HepG2 (cell line): ENCODE data around the gene NFS1. TPM values are rescaled to one million over a fixed set of nuclear protein-coding genes. Genes with fewer than 3 reads are reported as not detected.

Source experiments
- AGO2 ChIP-seq: fragments of 200-400 bp; formaldehyde crosslinking; optimal IDR thresholded peaks from 2 replicates; pipeline ENCODE3; 2017; ENCODE audit warnings: mild to moderate bottlenecking, low read depth, low read length, moderate library complexity
- AHR ChIP-seq: IDR thresholded peaks from 2 replicates; pipeline ENCODE4 v1.6.1; 2018; ENCODE audit warnings: missing genetic modification reagents, missing compliant biosample characterization
- ATAD3A ChIP-seq: sonication (generic); formaldehyde crosslinking; IDR thresholded peaks from 2 replicates; pipeline ENCODE4 v1.4.0; 2020; ENCODE audit warnings: missing genetic modification reagents
- ATF7-NPFF ChIP-seq: sonication (generic); formaldehyde crosslinking; IDR thresholded peaks from 2 replicates; pipeline ENCODE4 v1.8.1; 2023; ENCODE audit warnings: mild to moderate bottlenecking, low read depth, missing genetic modification reagents, moderate library complexity
- ELF3 ChIP-seq: IDR thresholded peaks from 2 replicates; pipeline ENCODE4 v1.6.1; 2016; ENCODE audit warnings: missing genetic modification reagents, missing compliant biosample characterization
- ERF ChIP-seq: IDR thresholded peaks from 2 replicates; pipeline ENCODE4 v1.6.1; 2018; ENCODE audit warnings: missing biosample characterization, missing genetic modification reagents
- GPN1 ChIP-seq: sonication (generic); formaldehyde crosslinking; IDR thresholded peaks from 2 replicates; pipeline ENCODE4 v1.5.1; 2020; ENCODE audit warnings: missing genetic modification reagents, borderline replicate concordance
- GTF2F1 ChIP-seq: fragments of 150-350 bp; IDR thresholded peaks from 2 replicates; pipeline ENCODE4 v1.6.1; 2014; ENCODE audit warnings: low read length
- HIVEP1 ChIP-seq: sonication (generic); formaldehyde crosslinking; IDR thresholded peaks from 2 replicates; pipeline ENCODE4 v1.4.0; 2020; ENCODE audit warnings: mild to moderate bottlenecking, missing genetic modification reagents
- HOXA5 ChIP-seq: sonication (generic); formaldehyde crosslinking; IDR thresholded peaks from 2 replicates; pipeline ENCODE4 v1.4.0; 2020; ENCODE audit warnings: missing genetic modification reagents
- NFE2 ChIP-seq: sonication (generic); formaldehyde crosslinking; IDR thresholded peaks from 2 replicates; pipeline ENCODE4 v1.4.0; 2020; ENCODE audit warnings: missing genetic modification reagents
- NR2F1 ChIP-seq, 2 experiments: fragments of 450-650 bp in 1 of 2; formaldehyde crosslinking in 1 of 2; IDR thresholded peaks; 2 replicates each; pipeline versions ENCODE4 v1.5.0 to v1.6.1; 2016 to 2020; ENCODE audit warnings: mild to moderate bottlenecking in 1 of 2, missing compliant biosample characterization in 1 of 2, missing genetic modification reagents in 1 of 2, moderate library complexity in 1 of 2
- NR2F6 ChIP-seq, 2 experiments: IDR thresholded peaks; 2 replicates each; pipeline ENCODE4 v1.6.1; 2016; ENCODE audit warnings: antibody characterized with exemption in 1 of 2, mild to moderate bottlenecking in 1 of 2
- POLR2G ChIP-seq: fragments of 200-400 bp; formaldehyde crosslinking; IDR thresholded peaks from 2 replicates; pipeline ENCODE4 v1.6.1; 2018; ENCODE audit warnings: mild to moderate bottlenecking, low read depth, low read length, moderate library complexity
- RBFOX2 ChIP-seq: fragments of 200-400 bp; formaldehyde crosslinking; IDR thresholded peaks from 2 replicates; pipeline ENCODE4 v1.6.1; 2017; ENCODE audit warnings: low read depth, mild to moderate bottlenecking, low read length
- SRF ChIP-seq: IDR thresholded peaks from 2 replicates; pipeline ENCODE4 v1.6.1; 2011; ENCODE audit warnings: mild to moderate bottlenecking, low read depth, low read length, moderate library complexity
- TCF7 ChIP-seq: sonication (generic); IDR thresholded peaks from 2 replicates; pipeline ENCODE4 v1.6.1; 2016; ENCODE audit warnings: antibody characterized with exemption, low read depth
- TEF ChIP-seq: sonication (generic); formaldehyde crosslinking; IDR thresholded peaks from 2 replicates; pipeline ENCODE4 v1.5.0; 2020; ENCODE audit warnings: missing genetic modification reagents
- ZFP37 ChIP-seq: sonication (generic); formaldehyde crosslinking; IDR thresholded peaks from 2 replicates; pipeline ENCODE4 v1.4.0; 2020; ENCODE audit warnings: missing genetic modification reagents, borderline replicate concordance
- ZNF143 ChIP-seq: sonication (generic); formaldehyde crosslinking; IDR thresholded peaks from 2 replicates; pipeline ENCODE4 v1.4.0; 2020; ENCODE audit warnings: missing genetic modification reagents
- ZNF343 ChIP-seq: sonication (generic); formaldehyde crosslinking; IDR thresholded peaks from 2 replicates; pipeline ENCODE4 v1.4.0; 2020; ENCODE audit warnings: mild to moderate bottlenecking, missing genetic modification reagents
- ZNF580 ChIP-seq: IDR thresholded peaks from 2 replicates; pipeline ENCODE4 v1.6.1; 2016; ENCODE audit warnings: low read depth, borderline replicate concordance
- ZNF678 ChIP-seq: sonication (generic); formaldehyde crosslinking; IDR thresholded peaks from 2 replicates; pipeline ENCODE4 v1.4.0; 2020; ENCODE audit warnings: mild to moderate bottlenecking, missing genetic modification reagents
- ZNF83 ChIP-seq: sonication (generic); formaldehyde crosslinking; IDR thresholded peaks from 2 replicates; pipeline ENCODE4 v1.4.0; 2020; ENCODE audit warnings: missing genetic modification reagents, mild to moderate bottlenecking, borderline replicate concordance
- polyA plus RNA-seq, 8 experiments: library from polyadenylated mRNA; depleted of rRNA in 3 of 8; stranded (reverse) in 7 of 8; unstranded in 1 of 8; fragments of >200 nt; fragmentation: Illumina TruSeq in 4 of 8; extraction: Trizol in 4 of 8; gene quantifications; 2 replicates each; pipeline versions ENCODE4 v1.2.1 to v1.2.3, GENCODE V29; 2011 to 2016; ENCODE audit warnings: low read depth in 4 of 8, missing spikeins in 1 of 8, mixed read lengths in 1 of 8; ENCODE audit not compliant: insufficient read depth in 1 of 8
- total RNA-seq, 5 experiments: library from RNA; depleted of rRNA; stranded (reverse); fragments of >200 nt; fragmentation: Illumina TruSeq; extraction: Trizol; gene quantifications; 2 replicates each; pipeline ENCODE4 v1.2.3, GENCODE V29; 2016; ENCODE audit warnings: low read depth in 1 of 5
- TF ChIP-seq, protein P1 (sequence below), 2 experiments: fragments of 450-650 bp in 1 of 2; sonication (generic) in 1 of 2; formaldehyde crosslinking; IDR thresholded peaks; 2 replicates each; pipeline versions ENCODE4 v1.5.0 to v1.8.0; 2020 to 2022; ENCODE audit warnings: mild to moderate bottlenecking in 1 of 2, missing genetic modification reagents in 1 of 2
- TF ChIP-seq, protein P2 (sequence below): sonication (generic); formaldehyde crosslinking; IDR thresholded peaks from 2 replicates; pipeline ENCODE4 v1.4.0; 2020; ENCODE audit warnings: missing genetic modification reagents

NFS1 gene
- total and polyA plus RNA-seq, 2 of the 13 experiments (the other 11 are each of a cell fraction or from before 2014, with no cell fraction given) = 65.9 to 88.1 TPM

DNA sequence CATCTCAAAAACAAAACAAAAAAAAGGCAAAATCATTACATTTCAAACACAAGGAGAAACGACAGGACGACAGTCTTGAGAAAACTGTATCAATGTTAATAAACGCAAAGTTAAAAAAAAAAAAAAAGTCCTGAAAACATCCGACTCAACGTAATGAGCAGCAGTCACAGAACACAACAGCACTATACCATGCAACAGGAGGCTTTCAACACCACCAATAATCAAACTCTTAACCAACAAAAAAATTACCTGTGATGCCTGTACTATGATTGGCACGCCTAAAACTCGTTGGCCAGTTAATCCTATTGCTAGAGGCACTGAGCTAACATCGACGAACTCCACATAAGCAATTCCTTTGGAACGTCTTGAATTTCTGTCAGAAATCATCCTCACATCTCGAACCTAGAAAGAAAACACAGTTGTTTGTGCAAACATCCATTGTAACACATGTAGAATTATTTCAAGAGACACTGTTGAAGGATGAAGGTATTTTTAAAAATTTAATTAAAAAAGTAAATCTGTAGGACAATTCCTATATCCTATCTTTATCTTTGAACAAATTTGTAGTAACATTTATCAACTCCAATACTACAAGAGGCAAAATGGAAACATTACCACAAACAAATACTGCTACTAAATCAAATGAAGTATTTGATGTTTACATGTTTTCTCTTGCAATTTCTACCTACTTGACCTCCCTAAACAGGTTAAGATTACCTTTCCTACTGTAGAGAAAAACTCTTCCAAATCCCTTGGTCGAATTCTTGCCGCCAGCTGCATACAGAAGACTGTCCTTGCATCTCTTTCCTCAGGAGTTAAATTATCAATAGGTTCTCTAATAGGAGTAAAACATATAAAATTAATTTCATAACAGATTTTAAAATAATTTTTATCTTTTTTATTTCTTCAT, 25.4 kb upstream of the NFS1 start (continued):
- TF ChIP-seq POLR2G = peak; percentile 26
- no peak for TF ChIP-seq ZNF678
- TF ChIP-seq ZFP37 (CRISPR knock-in tag) = no peak; the same call in 1 of the 2 replicates
- no peak for TF ChIP-seq TEF (CRISPR knock-in tag)
- no peak for TF ChIP-seq ELF3
- TF ChIP-seq ZNF83 (CRISPR knock-in tag) = no peak
- TF ChIP-seq ZNF143 = no peak
- TF ChIP-seq ATAD3A = no peak
- no peak for TF ChIP-seq SRF
- TF ChIP-seq GTF2F1 = no peak
- no peak for TF ChIP-seq HOXA5 (CRISPR knock-in tag)
- no peak for TF ChIP-seq ZNF343 (CRISPR knock-in tag)
- TF ChIP-seq ERF = 0 out of 2 replicates have a peak, but pooled peaks have one; percentile 2
- no peak for TF ChIP-seq TCF7
- TF ChIP-seq GPN1 = no peak
- TF ChIP-seq ZNF580 (CRISPR knock-in tag) = no peak
- TF ChIP-seq AGO2 = peak; percentile 59
- TF ChIP-seq, protein P1, sequence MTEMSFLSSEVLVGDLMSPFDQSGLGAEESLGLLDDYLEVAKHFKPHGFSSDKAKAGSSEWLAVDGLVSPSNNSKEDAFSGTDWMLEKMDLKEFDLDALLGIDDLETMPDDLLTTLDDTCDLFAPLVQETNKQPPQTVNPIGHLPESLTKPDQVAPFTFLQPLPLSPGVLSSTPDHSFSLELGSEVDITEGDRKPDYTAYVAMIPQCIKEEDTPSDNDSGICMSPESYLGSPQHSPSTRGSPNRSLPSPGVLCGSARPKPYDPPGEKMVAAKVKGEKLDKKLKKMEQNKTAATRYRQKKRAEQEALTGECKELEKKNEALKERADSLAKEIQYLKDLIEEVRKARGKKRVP (CRISPR knock-in tag; IDR thresholded peaks at IDR 0.05) = peak in 1 of 2 experiments; percentile 31; a peak in 1 of 4 replicates
- TF ChIP-seq NFE2 (CRISPR knock-in tag) = no peak
- peak; percentile 68 for TF ChIP-seq RBFOX2
- no peak for TF ChIP-seq AHR (CRISPR knock-in tag)
- TF ChIP-seq, protein P2, sequence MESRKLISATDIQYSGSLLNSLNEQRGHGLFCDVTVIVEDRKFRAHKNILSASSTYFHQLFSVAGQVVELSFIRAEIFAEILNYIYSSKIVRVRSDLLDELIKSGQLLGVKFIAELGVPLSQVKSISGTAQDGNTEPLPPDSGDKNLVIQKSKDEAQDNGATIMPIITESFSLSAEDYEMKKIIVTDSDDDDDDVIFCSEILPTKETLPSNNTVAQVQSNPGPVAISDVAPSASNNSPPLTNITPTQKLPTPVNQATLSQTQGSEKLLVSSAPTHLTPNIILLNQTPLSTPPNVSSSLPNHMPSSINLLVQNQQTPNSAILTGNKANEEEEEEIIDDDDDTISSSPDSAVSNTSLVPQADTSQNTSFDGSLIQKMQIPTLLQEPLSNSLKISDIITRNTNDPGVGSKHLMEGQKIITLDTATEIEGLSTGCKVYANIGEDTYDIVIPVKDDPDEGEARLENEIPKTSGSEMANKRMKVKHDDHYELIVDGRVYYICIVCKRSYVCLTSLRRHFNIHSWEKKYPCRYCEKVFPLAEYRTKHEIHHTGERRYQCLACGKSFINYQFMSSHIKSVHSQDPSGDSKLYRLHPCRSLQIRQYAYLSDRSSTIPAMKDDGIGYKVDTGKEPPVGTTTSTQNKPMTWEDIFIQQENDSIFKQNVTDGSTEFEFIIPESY (CRISPR knock-in tag) = no peak
- no peak for TF ChIP-seq NR2F6 (IDR thresholded peaks at IDR 0.05)
- TF ChIP-seq NR2F6 (CRISPR knock-in tag; IDR thresholded peaks at IDR 0.05) = no peak
- no peak for TF ChIP-seq HIVEP1
- no peak for TF ChIP-seq ATF7-NPFF (CRISPR knock-in tag)
- TF ChIP-seq NR2F1 (CRISPR knock-in tag; IDR thresholded peaks at IDR 0.05) = 0 out of 4 replicates have a peak, but pooled peaks of 1 of the 2 experiments have one; percentile 35
